Right lobe of liver (tissue), 4 donors: ENCODE results near the gene ALK.

Experiments used
- POLR2A ChIP-seq: fragments of 450-650 bp; IDR thresholded peaks from one replicate; pipeline ENCODE4 v1.6.1; 2017; ENCODE audit warnings: antibody characterized with exemption, mild to moderate bottlenecking
- TF ChIP-seq, protein P1 (sequence below), 4 donors: fragments of 200-600 bp in 3 of 4; fragments of 450-650 bp in 1 of 4; IDR thresholded peaks; one replicate each; pipeline versions ENCODE4 v1.5.1 to v1.8.0; 2016 to 2022; ENCODE audit warnings: antibody characterized with exemption in 4 of 4, mild to moderate bottlenecking in 2 of 4
- donor health status: DM: no; HTN: no; CAD: no.
- donor health status: DM: no; HTN: no; CAD: no.
- donor health status: DM: no; HTN: yes; CAD: no.

- TF ChIP-seq, protein P1, sequence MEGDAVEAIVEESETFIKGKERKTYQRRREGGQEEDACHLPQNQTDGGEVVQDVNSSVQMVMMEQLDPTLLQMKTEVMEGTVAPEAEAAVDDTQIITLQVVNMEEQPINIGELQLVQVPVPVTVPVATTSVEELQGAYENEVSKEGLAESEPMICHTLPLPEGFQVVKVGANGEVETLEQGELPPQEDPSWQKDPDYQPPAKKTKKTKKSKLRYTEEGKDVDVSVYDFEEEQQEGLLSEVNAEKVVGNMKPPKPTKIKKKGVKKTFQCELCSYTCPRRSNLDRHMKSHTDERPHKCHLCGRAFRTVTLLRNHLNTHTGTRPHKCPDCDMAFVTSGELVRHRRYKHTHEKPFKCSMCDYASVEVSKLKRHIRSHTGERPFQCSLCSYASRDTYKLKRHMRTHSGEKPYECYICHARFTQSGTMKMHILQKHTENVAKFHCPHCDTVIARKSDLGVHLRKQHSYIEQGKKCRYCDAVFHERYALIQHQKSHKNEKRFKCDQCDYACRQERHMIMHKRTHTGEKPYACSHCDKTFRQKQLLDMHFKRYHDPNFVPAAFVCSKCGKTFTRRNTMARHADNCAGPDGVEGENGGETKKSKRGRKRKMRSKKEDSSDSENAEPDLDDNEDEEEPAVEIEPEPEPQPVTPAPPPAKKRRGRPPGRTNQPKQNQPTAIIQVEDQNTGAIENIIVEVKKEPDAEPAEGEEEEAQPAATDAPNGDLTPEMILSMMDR (IDR thresholded peaks at IDR 0.05), result no peak
- TF ChIP-seq POLR2A, result no peak
Measured at GRCh38 chr2:29606104-29607037, 315.0 kb downstream of the ALK start.
